HG02571 (cell line): Measurements from ENCODE around the gene SOD1.
A peak's percentile ranks its signal among the peaks of the same experiment; 100 is the strongest.
"Not testable (repeated sequence)": the region's sequence is repeated elsewhere in the genome, so short reads cannot be mapped to it uniquely, and the experiment has no call there.

ENCODE experiments used
- ATAC-seq: cut with Tn5 transposase; IDR thresholded peaks from one replicate; pipeline ENCODE4 v1.9.1; 2021; ENCODE audit warnings: mild to moderate bottlenecking, moderate library complexity; ENCODE audit not compliant: unreplicated experiment

Gene SOD1

GRCh38 chr21:31654821-31655580 lies 4.5 kb upstream of the SOD1 start:
- ATAC-seq = not testable (repeated sequence)

- no peak for ATAC-seq
Observed at GRCh38 chr21:31656199-31657095, 3.0 kb upstream of the SOD1 start.

- ATAC-seq = no peak
Observed at GRCh38 chr21:31658053-31658452, 1.4 kb upstream of the SOD1 start.

DNA sequence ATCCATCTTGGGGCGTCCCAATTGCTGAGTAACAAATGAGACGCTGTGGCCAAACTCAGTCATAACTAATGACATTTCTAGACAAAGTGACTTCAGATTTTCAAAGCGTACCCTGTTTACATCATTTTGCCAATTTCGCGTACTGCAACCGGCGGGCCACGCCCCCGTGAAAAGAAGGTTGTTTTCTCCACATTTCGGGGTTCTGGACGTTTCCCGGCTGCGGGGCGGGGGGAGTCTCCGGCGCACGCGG lies 282 bp upstream of the SOD1 start:
- peak; percentile 14 for ATAC-seq

- ATAC-seq = peak; percentile 32
Observed at GRCh38 chr21:31660259-31660565, 719 bp downstream of the SOD1 start.

- no peak for ATAC-seq
Observed at GRCh38 chr21:31660591-31660990, 1.1 kb downstream of the SOD1 start.

DNA sequence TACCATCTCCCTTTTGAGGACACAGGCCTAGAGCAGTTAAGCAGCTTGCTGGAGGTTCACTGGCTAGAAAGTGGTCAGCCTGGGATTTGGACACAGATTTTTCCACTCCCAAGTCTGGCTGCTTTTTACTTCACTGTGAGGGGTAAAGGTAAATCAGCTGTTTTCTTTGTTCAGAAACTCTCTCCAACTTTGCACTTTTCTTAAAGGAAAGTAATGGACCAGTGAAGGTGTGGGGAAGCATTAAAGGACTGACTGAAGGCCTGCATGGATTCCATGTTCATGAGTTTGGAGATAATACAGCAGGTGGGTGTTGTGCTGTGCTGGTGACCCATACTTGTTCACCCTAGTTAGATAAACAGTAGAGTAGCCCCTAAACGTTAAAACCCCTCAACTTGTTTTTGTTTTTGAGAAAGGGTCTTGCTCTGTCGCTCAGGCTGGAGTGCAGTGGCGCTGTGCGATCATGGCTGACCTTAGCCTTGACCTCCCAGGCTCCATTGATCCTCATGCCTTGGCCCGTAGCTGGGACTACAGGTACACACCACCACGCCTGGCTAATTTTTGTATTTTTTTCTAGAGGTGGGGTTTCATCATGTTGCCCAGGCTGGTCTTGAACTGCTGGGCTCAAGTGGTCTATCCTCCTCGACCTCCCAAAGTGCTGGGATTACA lies 4.2 kb downstream of the SOD1 start:
- no peak for ATAC-seq

- no peak for ATAC-seq
Observed at GRCh38 chr21:31665397-31665796, 5.9 kb downstream of the SOD1 start.

DNA sequence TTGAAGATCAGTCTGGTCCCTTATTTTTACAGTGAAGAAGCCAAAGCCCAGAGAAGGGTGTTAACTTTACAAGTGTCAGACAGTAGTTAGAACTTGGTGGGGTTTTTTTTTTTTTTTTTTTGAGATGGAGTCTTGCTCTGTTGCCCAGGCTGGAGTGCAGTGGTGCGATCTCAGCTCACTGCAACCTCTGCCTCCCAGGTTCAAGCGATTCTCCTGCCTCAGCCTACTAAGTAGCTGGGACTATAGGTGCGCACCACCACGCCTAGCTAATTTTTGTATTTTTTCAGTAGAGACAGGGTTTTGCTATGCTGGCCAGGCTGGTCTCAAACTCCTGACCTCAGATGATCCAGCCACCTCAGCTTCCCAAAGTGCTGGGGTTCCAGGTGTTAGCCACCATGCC lies 6.4 kb downstream of the SOD1 start:
- ATAC-seq = not testable (repeated sequence)

DNA sequence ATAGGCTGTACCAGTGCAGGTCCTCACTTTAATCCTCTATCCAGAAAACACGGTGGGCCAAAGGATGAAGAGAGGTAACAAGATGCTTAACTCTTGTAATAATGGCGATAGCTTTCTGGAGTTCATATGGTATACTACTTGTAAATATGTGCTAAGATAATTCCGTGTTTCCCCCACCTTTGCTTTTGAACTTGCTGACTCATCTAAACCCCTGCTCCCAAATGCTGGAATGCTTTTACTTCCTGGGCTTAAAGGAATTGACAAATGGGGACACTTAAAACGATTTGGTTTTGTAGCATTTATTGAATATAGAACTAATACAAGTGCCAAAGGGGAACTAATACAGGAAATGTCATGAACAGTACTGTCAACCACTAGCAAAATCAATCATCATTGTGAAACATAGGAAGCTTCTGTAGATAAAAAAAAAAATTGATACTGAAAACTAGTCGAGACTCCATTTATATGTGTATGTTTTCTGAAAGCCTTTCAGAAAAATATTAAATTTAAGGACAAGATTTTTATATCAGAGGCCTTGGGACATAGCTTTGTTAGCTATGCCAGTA lies 7.0 kb downstream of the SOD1 start:
- ATAC-seq = no peak

DNA sequence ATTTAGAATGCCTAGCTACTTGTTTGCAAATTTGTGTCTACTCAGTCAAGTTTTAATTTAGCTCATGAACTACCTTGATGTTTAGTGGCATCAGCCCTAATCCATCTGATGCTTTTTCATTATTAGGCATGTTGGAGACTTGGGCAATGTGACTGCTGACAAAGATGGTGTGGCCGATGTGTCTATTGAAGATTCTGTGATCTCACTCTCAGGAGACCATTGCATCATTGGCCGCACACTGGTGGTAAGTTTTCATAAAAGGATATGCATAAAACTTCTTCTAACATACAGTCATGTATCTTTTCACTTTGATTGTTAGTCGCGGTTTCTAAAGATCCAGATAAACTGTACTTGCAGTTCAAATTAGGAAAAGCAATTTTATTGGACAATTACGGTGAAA lies 7.6 kb downstream of the SOD1 start:
- no peak for ATAC-seq

GRCh38 chr21:31667639-31668038 lies 8.1 kb downstream of the SOD1 start:
- ATAC-seq = no peak

DNA sequence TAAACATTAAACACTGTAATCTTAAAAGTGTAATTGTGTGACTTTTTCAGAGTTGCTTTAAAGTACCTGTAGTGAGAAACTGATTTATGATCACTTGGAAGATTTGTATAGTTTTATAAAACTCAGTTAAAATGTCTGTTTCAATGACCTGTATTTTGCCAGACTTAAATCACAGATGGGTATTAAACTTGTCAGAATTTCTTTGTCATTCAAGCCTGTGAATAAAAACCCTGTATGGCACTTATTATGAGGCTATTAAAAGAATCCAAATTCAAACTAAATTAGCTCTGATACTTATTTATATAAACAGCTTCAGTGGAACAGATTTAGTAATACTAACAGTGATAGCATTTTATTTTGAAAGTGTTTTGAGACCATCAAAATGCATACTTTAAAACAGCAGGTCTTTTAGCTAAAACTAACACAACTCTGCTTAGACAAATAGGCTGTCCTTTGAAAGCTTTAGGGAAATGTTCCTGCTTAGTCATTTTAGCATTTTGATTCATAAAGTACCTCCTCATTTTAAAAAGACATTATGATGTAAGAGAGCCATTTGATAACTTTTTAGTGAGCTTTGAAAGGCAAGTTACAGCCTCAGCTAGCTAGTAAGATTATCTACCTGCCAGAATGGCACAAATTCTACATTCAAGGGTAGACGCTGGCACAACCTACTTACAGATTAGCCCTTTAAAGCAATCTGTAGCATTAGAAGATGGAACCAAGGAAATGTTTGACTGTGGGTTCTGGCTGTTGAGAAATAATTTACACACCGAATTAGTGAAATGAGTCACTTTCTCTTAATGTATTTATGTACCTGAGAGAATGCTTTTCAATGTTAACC lies 9.4 kb downstream of the SOD1 start:
- ATAC-seq = no peak

GRCh38 chr21:31670070-31670469 lies 10.6 kb downstream of the SOD1 start:
- ATAC-seq = no peak

DNA sequence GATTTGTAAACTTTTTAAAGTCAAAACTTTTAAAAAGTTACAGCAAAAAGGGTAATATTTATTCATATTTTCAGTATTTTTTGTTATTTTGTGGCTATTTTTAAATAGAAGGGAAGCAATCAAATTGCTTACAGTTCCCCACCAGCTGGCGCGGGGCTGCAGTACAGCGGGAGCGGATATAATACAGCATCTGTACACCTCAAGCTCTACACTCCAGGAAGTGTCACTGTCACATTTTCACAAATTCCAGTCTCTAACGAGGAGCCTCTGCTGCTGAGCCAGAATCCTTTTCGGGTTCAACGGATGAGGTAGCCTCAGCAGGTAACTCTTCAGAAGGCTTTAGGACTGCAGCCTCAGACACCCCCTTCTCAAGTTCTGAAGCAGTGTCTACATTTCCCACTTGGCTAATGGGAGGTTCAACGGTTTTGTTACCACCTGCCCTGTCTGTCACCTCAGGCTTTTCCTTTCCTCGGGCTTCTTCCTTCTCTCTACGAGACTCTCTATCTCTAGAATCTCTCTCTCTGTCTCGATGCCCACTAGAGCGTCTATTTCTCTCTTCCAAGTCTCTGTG lies 11.7 kb downstream of the SOD1 start:
- no peak for ATAC-seq

- no peak for ATAC-seq
Observed at GRCh38 chr21:31671931-31672330, 12.4 kb downstream of the SOD1 start.

DNA sequence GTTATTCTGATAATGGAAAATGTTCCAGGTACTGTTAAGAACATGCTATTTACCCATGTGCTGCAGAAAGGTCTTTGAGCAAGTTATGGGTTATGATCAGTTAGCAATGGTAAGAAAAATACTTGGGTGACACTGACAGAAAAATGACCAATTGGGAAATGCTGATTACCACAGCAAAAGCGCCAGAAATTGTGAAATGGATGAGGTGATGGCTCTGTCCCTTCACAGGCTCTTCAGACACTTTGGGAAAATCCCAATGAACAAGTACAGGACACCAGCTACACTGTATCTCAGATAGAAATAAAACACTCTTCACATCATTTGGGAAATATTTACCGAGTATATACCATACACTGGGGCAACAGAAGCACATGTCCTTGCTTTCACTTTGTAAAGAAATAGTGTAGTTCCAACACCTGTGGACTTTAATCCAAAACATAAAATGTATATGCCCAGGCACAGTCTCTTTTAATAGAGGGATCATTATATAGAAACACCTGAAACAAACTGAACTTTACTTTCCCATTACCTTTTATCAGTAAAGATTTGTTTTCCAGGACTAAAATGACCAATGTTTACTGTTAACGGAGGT lies 13.9 kb downstream of the SOD1 start:
- ATAC-seq = no peak

GRCh38 chr21:31675318-31675717 lies 15.8 kb downstream of the SOD1 start:
- no peak for ATAC-seq

GRCh38 chr21:31675960-31676359 lies 16.5 kb downstream of the SOD1 start:
- no peak for ATAC-seq

DNA sequence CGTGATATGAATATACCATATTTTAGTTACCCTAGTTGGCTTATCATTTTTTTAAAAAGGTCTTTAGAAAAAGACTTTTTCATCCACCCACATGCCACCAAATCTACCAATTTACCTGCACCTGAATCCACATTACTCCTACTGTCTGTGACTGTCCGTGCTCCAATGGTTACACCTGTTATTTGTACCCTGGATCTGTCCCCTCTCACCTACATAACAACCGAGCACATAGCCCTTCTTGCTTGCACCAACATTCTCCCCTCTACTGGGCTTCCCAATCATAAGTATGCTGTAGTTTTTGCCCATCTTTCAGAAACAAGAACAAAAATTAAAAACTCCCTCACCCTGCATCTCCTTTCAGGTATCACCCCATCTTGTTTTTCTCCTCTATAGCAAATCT lies 17.6 kb downstream of the SOD1 start:
- no peak for ATAC-seq
